Right renal cortex interstitium (tissue), 3 donors: ENCODE results near the gene RAB11FIP3. TPM values are rescaled to one million over a fixed set of nuclear protein-coding genes. Genes with fewer than 3 reads are reported as not detected.

ENCODE experiments used
- DNase-seq, 3 donors: peaks; one replicate each; pipeline ENCODE4 v3.0.0-alpha.2; 2013; ENCODE audit warnings: low read depth in 3 of 3, low spot score in 2 of 3
- polyA plus RNA-seq, 3 donors: library from polyadenylated mRNA; unstranded; fragments of 120-200 nt; gene quantifications; one replicate each; pipeline ENCODE4 v1.2.1, GENCODE V29; 2013; ENCODE audit not compliant: insufficient read length in 3 of 3

The RAB11FIP3 gene
- polyA plus RNA-seq, 3 donors = 65.2 to 95.2 (median 81.0) TPM

DNA sequence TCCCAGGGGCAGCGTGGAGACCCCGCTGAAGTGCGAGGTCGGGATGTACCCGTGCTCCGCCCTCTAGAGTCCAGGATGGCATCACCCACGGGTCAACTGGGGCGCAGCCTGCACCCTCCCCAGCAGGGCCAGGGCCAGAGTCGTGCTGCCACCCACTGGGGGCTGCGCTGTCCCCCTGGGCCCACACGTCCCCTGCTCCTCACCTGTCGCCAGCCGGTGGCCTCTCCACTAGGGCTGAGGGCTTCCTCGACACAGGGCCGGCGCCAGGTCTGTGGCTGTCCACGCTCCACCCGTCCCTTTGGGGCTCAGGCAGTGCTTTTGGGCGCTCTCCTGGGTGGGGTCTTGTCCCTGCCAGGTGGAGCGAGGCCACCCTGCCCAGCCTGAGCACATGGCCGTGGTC lies 123.1 kb downstream of the RAB11FIP3 start:
- no peak for DNase-seq

DNA sequence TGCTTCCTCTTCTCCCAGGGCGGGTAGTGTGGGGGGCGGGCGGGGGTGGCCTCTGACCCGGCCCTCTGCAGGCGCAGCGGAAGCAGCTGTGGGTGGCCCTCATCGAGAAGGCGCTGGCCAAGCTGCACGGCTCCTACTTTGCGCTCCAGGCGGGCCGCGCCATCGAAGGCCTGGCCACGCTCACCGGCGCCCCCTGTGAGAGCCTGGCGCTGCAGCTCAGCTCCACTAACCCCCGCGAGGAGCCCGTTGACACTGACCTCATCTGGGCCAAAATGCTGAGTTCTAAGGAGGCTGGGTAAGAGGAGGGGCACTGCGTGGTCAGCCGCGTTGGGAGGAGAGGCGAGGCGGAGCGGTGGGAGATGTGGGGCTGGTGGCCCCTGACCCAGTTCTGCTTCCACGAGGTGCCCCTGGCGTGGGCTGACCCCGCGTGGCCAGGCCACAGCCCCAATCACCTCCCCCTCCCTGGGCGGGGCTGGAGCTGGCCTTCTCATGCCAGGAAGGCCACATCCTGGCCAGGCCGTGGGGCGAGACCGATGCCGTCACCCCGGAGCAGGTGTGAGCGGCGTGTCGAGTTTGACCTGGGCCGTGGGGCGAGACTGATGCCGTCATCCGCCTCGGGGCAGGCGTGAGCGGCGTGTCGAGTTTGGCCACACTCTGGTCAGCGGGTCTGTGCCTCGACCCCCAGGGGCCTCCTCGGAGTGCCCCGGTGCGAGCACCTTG lies 124.3 kb downstream of the RAB11FIP3 start:
- no peak for DNase-seq

DNA sequence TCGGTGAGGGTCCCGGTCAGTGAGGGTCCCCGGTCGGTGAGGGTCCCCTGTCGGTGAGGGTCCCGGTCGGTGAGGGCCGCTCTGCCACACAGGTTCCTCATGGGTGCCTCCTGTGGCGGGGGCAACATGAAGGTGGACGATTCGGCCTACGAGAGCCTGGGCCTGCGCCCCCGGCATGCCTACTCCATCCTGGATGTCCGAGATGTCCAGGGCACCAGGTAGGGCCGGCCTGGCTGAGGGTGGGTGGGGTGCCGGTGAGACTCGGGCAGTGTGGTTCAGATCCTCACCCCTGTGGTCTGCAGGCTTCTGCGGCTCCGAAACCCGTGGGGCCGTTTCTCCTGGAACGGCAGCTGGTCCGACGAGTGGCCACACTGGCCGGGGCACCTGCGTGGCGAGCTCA lies 125.8 kb downstream of the RAB11FIP3 start:
- DNase-seq = no peak

DNA sequence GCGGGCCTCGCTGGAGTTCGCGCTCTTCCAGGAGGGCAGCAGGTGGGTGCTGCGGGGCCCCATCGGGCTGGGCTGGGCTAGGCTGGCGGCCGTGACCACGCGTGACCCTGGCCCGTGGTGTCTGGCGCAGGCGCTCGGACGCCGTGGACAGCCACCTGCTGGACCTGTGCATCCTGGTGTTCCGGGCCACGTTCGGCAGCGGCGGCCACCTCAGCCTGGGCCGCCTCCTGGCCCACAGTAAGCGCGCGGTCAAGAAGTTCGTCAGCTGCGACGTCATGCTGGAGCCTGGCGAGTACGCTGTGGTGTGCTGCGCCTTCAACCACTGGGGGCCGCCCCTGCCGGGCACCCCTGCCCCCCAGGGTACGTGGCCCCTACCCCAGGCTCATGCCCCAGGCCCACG lies 126.7 kb downstream of the RAB11FIP3 start:
- no peak for DNase-seq

DNA sequence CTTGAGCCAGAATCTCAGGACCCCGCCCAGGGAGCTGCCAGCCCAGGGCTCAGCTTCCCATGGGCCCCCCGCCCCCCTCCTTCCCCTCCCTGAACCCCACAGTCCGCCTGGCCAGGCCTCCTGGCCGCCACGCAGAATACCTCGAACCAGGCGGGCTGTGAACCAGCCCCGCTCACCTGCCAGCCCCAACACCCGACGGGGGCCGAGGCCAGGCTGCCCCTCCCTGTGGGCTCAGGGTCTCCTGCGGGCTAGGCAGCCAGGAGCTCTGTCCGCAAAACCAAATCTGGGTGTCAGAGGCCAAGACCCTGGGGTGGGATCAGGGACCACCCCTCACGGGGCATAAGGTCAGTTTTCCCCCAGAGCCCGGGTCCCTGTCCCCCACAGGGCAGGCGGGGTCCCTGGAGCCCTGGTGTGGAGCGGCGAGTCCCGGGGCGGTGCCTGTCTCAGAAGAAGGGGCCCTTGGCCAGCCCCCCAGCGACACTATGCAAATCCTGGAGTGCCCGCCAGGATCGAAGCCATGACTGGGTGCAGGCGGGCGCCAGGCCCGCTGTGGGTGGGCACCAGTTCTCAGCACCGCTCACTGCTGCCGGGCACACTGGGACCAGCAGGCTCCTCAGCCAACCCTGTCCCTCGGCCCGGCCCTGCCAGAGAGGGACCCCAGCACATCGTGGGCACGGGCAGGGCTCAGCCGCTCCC lies 128.3 kb downstream of the RAB11FIP3 start:
- DNase-seq = no peak

DNA sequence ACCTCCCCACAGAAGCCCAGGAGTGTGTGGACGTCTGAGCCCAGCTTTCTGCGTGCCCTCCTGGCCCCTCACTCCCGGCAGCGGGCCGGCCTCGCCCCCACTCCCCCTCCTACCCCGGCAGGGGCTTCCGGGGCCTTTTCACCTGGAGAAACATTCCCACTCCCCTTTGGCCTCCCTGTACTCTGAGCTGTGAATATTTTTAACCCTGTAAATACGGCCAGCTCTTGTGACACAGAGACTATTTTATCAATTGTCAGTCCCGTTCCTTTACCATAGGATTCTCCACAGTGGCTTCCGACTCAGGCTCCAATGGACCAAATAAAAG lies 128.8 kb downstream of the RAB11FIP3 start:
- no peak for DNase-seq

- no peak for DNase-seq
Observed at GRCh38 chr16:554640-555365, 129.4 kb downstream of the RAB11FIP3 start.

GRCh38 chr16:555528-556473 lies 130.4 kb downstream of the RAB11FIP3 start:
- DNase-seq = no peak

- no peak for DNase-seq
Observed at GRCh38 chr16:556474-557173, 131.2 kb downstream of the RAB11FIP3 start.

GRCh38 chr16:557463-558297 lies 132.2 kb downstream of the RAB11FIP3 start:
- DNase-seq = no peak

DNA sequence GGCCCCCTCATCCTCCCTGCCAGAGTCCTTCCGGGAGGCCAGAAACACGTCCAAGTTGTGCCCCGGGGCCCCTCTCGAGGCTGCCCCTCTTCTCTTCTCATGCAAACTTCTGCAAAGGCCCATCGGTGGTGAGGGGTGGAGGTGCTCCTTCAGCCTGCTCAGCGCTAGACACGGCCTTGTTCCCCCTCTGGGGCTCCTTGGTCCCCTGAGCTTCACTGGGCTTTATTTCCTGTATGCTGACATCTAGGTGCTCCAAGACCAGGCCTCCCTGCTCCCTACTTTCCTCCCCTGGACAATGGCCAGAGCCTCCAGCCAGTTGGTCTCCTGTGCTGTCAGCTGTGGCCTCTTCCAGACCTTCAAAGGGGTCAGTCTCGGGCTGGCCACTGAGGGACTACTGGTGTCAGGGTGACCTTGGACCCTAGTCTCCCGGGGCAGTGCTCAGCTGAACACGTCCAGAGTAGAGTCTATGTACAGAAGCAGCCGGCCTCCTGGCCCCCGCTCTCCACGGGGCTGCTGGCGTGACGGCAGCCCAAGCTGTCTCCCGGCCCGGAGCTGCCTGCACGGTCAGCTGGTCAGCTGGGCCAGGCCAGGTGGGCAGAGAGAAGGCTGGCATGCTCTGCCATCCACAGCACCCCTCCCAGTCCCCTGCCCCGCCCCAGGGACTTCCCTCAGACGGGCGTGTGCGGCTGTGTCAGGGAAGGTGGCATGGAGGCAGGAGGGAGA lies 133.0 kb downstream of the RAB11FIP3 start:
- no peak for DNase-seq

- DNase-seq = no peak
Observed at GRCh38 chr16:559021-559380, 133.6 kb downstream of the RAB11FIP3 start.

- no peak for DNase-seq
Observed at GRCh38 chr16:559411-560203, 134.2 kb downstream of the RAB11FIP3 start.

GRCh38 chr16:560204-560700 lies 134.8 kb downstream of the RAB11FIP3 start, which contains the start of gene PRR35:
Gene PRR35, plus strand, starts transcription at chr16:560394. Its CDS starts 2,901 bp downstream, at chr16:563295.
- DNase-seq = no peak

- DNase-seq = no peak
Observed at GRCh38 chr16:560701-561412, 135.4 kb downstream of the RAB11FIP3 start.

- DNase-seq = no peak
Observed at GRCh38 chr16:561413-561794, 136.0 kb downstream of the RAB11FIP3 start.
